Trophoblast cell (in vitro differentiated cells and primary cell): ENCODE data around the gene EPHA6.

Experiments used
- DNase-seq, 2 donors: peaks; one replicate each; pipeline ENCODE4 v3.0.0-alpha.2; 2016
- H2AFZ ChIP-seq: 2 replicates; pipeline ENCODE4 v1.6.1; 2013; ENCODE audit warnings: low read length, moderate library complexity, mild to moderate bottlenecking; ENCODE audit not compliant: insufficient read depth, poor library complexity
- H2AK5ac ChIP-seq: 2 replicates; pipeline ENCODE4 v1.6.1; 2013; ENCODE audit warnings: mild to moderate bottlenecking, low read length
- H2BK120ac ChIP-seq: 2 replicates; pipeline ENCODE4 v1.6.1; 2013; ENCODE audit warnings: low read length, mild to moderate bottlenecking, moderate library complexity; ENCODE audit not compliant: insufficient read depth, poor library complexity
- H2BK12ac ChIP-seq: 2 replicates; pipeline ENCODE4 v1.6.1; 2013; ENCODE audit warnings: mild to moderate bottlenecking, low read length, moderate library complexity
- H2BK5ac ChIP-seq: 2 replicates; pipeline ENCODE4 v1.6.1; 2013; ENCODE audit warnings: low read length, low read depth, moderate library complexity, mild to moderate bottlenecking; ENCODE audit not compliant: poor library complexity
- H3K14ac ChIP-seq: 2 replicates; pipeline ENCODE4 v1.6.1; 2013; ENCODE audit warnings: mild to moderate bottlenecking, low read length
- H3K18ac ChIP-seq: 2 replicates; pipeline ENCODE4 v1.6.1; 2013; ENCODE audit warnings: mild to moderate bottlenecking, low read length
- H3K23ac ChIP-seq: 2 replicates; pipeline ENCODE4 v1.6.1; 2013; ENCODE audit warnings: low read length
- H3K27ac ChIP-seq: 2 replicates; pipeline ENCODE4 v1.5.1; 2013; ENCODE audit warnings: low read depth, mild to moderate bottlenecking, inconsistent platforms, low read length, moderate library complexity
- H3K27me3 ChIP-seq: 2 replicates; pipeline ENCODE4 v1.6.1; 2013; ENCODE audit warnings: inconsistent platforms, mild to moderate bottlenecking, low read length, moderate library complexity; ENCODE audit not compliant: insufficient read depth
- H3K36me3 ChIP-seq, 2 experiments: 1 replicate in 1 of 2; 2 replicates in 1 of 2; pipeline ENCODE4 v1.6.1; 2013; ENCODE audit warnings: low read length in 2 of 2, mild to moderate bottlenecking in 2 of 2, moderate library complexity in 1 of 2; ENCODE audit not compliant: insufficient read depth in 2 of 2, control insufficient read depth in 1 of 2
- H3K4ac ChIP-seq: 2 replicates; pipeline ENCODE4 v1.6.1; 2013; ENCODE audit warnings: low read depth, mild to moderate bottlenecking, low read length, moderate library complexity
- H3K4me1 ChIP-seq, 2 experiments: 1 replicate in 1 of 2; 2 replicates in 1 of 2; pipeline ENCODE4 v1.6.1; 2013; ENCODE audit warnings: low read length in 2 of 2, mild to moderate bottlenecking in 2 of 2, moderate library complexity in 1 of 2; ENCODE audit not compliant: insufficient read depth in 2 of 2, control insufficient read depth in 1 of 2
- H3K4me2 ChIP-seq: 2 replicates; pipeline ENCODE4 v1.6.1; 2013; ENCODE audit warnings: inconsistent platforms, mild to moderate bottlenecking, low read length, moderate library complexity
- H3K4me3 ChIP-seq: 2 replicates; pipeline ENCODE4 v1.5.1; 2013; ENCODE audit warnings: mild to moderate bottlenecking, low read depth, low read length, inconsistent platforms
- H3K79me1 ChIP-seq: one replicate; pipeline ENCODE4 v1.6.1; 2013; ENCODE audit warnings: low read length
- H3K79me2 ChIP-seq: 2 replicates; pipeline ENCODE4 v1.6.1; 2013; ENCODE audit warnings: low read length, mild to moderate bottlenecking; ENCODE audit not compliant: control insufficient read depth, insufficient read depth, poor library complexity
- H3K9ac ChIP-seq: 2 replicates; pipeline ENCODE4 v1.6.1; 2013; ENCODE audit warnings: mild to moderate bottlenecking, low read length
- H3K9me3 ChIP-seq: 2 replicates; pipeline ENCODE4 v1.6.1; 2013; ENCODE audit warnings: low read depth, mild to moderate bottlenecking, control low read depth, inconsistent platforms, low read length; ENCODE audit not compliant: insufficient read depth
- H4K12ac ChIP-seq: 2 replicates; pipeline ENCODE4 v1.6.1; 2013; ENCODE audit warnings: low read depth, mild to moderate bottlenecking, low read length, moderate library complexity
- H4K8ac ChIP-seq: 2 replicates; pipeline ENCODE4 v1.6.1; 2013; ENCODE audit warnings: low read depth, mild to moderate bottlenecking, low read length, moderate library complexity
- H4K91ac ChIP-seq: one replicate; pipeline ENCODE4 v1.6.1; 2013; ENCODE audit warnings: low read depth, mild to moderate bottlenecking, low read length, moderate library complexity
- WGBS: extraction: QIAGEN DNeasy Blood & Tissue Kit; methylation state at CpG from one replicate; pipeline ENCODE4 v1.1.7; 2013; ENCODE audit warnings: missing lambda C conversion rate; ENCODE audit not compliant: insufficient read length, insufficient coverage; ENCODE audit errors: extremely low coverage; 5-methylcytosine and 5-hydroxymethylcytosine counted together

EPHA6 gene

GRCh38 chr3:96803870-96804269 is 10.5 kb upstream of the EPHA6 start:
- no peak overlapping the region for H2BK5ac ChIP-seq
- H3K27me3 ChIP-seq: no peaks in the 10 kb centered on the region
- H2BK120ac ChIP-seq: no peak overlapping the region
- no peak overlapping the region for H2BK12ac ChIP-seq
- no peaks in the 10 kb centered on the region for H3K9me3 ChIP-seq
- no peak overlapping the region for H3K9ac ChIP-seq
- no peaks in the 10 kb centered on the region for H3K36me3 ChIP-seq
- no peak overlapping the region for H4K91ac ChIP-seq
- no peak overlapping the region for H4K12ac ChIP-seq
- no peak overlapping the region for H4K8ac ChIP-seq
- H3K4me1 ChIP-seq: no peaks in the 10 kb centered on the region
- H3K18ac ChIP-seq: no peak overlapping the region
- no peak overlapping the region for H2AFZ ChIP-seq
- no peak overlapping the region for H2AK5ac ChIP-seq
- H3K14ac ChIP-seq: no peak overlapping the region
- no peak overlapping the region for H3K4me2 ChIP-seq
- peak in 1 of 2 donors; percentile 26 for DNase-seq
- H3K4ac ChIP-seq: no peak overlapping the region
- no peak overlapping the region for H3K23ac ChIP-seq
- H3K27ac ChIP-seq: no peak overlapping the region
- no CpG with 5 or more reads among the region's 1 CpG for WGBS
- no peaks in the 10 kb centered on the region for H3K79me1 ChIP-seq
- H3K79me2 ChIP-seq: no peaks in the 10 kb centered on the region
- H3K4me3 ChIP-seq: no peak overlapping the region

DNA sequence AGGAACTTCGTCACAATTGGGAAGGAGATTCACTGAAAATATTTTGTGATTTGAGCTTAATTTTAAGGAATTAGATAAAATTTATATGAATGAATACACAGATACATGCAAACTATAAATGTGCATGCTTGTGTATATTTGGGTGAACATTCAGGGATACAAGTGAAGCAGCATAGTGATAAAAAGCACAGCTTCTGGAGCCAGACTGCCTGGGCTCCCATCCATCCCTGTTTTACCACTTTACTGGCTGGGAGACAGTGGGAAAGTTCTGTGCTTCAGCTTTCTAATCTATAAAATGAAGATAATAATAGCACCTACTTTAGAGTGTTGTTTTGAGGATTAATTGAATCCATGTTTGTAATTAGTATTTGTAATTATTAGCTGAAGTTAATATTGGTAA is 8.1 kb upstream of the EPHA6 start:
- no peak overlapping the region for H3K4me3 ChIP-seq
- no peak overlapping the region for H2BK12ac ChIP-seq
- no peak overlapping the region for H4K12ac ChIP-seq
- no peak for DNase-seq
- H3K27ac ChIP-seq: no peak overlapping the region
- H3K9me3 ChIP-seq: no peaks in the 10 kb centered on the region
- H2BK120ac ChIP-seq: no peak overlapping the region
- H3K79me2 ChIP-seq: no peaks in the 10 kb centered on the region
- no peaks in the 10 kb centered on the region for H3K79me1 ChIP-seq
- no peak overlapping the region for H2BK5ac ChIP-seq
- H4K91ac ChIP-seq: no peak overlapping the region
- no peak overlapping the region for H3K4me2 ChIP-seq
- no CpG with 5 or more reads among the region's 1 CpG for WGBS
- no peaks in the 10 kb centered on the region for H3K4me1 ChIP-seq
- H4K8ac ChIP-seq: no peak overlapping the region
- no peak overlapping the region for H2AK5ac ChIP-seq
- no peak overlapping the region for H3K23ac ChIP-seq
- no peak overlapping the region for H2AFZ ChIP-seq
- H3K14ac ChIP-seq: no peak overlapping the region
- no peak overlapping the region for H3K18ac ChIP-seq
- no peaks in the 10 kb centered on the region for H3K27me3 ChIP-seq
- H3K4ac ChIP-seq: no peak overlapping the region
- no peak overlapping the region for H3K9ac ChIP-seq
- no peaks in the 10 kb centered on the region for H3K36me3 ChIP-seq

GRCh38 chr3:96813134-96813819 is 1.1 kb upstream of the EPHA6 start:
- no CpG with 5 or more reads among the region's 79 CpGs for WGBS
- Histone ChIP-seq H4K8ac (peak overlapping the region; percentile 11), H2BK5ac (no peak overlapping the region)

DNA sequence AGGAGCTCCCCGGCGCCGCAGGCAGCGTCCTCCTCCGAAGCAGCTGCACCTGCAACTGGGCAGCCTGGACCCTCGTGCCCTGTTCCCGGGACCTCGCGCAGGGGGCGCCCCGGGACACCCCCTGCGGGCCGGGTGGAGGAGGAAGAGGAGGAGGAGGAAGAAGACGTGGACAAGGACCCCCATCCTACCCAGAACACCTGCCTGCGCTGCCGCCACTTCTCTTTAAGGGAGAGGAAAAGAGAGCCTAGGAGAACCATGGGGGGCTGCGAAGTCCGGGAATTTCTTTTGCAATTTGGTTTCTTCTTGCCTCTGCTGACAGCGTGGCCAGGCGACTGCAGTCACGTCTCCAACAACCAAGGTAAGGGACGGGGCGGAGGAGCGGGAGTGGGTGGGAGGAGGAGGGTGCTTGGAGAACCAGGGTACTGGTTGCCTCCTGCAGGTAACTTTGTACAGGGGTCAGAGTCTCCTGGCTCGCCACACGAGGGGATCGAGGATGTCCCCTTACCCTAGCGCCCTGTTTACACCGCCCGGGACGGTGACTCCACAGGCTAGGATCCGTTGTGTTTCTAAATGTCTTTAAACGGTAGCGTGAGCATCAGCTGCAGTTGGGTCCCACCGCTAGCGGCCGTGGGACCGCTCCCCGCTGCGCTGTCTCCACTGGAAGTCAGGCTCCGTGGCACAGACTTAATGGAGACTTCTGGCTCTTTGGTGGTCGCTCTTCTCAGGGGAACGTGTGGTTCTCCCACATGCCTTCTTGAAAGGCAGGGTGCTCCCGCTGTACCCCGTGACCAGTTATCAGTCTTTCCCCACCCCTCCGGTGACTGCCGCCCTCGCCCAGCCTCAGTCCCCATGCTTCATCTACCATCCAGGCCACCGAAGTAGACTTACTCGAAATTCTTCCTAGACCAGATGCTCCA is 515 bp downstream of the EPHA6 start:
- no CpG with 5 or more reads among the region's 50 CpGs for WGBS
- Histone ChIP-seq H3K4me2 (peak overlapping the region; percentile 96), H3K79me1 (no peaks in the 10 kb centered on the region), H2AK5ac (no peak overlapping the region), H4K91ac (no peak overlapping the region), H3K4me1 (peaks cover 4 to 7% of the 10 kb centered on the region in 2 experiments), H3K79me2 (no peaks in the 10 kb centered on the region), H3K9ac (no peak overlapping the region), H3K23ac (no peak overlapping the region), H2AFZ (peak overlapping the region; percentile 69), H4K12ac (peak overlapping the region; percentile 46), H2BK120ac (no peak overlapping the region), H3K27me3 (peaks cover 20% of the 10 kb centered on the region), H3K14ac (no peak overlapping the region), H3K27ac (no peak overlapping the region), H3K4ac (no peak overlapping the region), H3K18ac (no peak overlapping the region), H3K9me3 (peaks cover 2% of the 10 kb centered on the region), H4K8ac (no peak overlapping the region), H2BK12ac (no peak overlapping the region), H3K36me3 (no peaks in the 10 kb centered on the region), H3K4me3 (peak overlapping the region; percentile 65), H2BK5ac (no peak overlapping the region)
- DNase-seq: no peak

More at GRCh38 chr3:96813134-96813819, 1.1 kb upstream of the EPHA6 start:
- peak overlapping the region; percentile 96 for H3K4me2 ChIP-seq
- H2AFZ ChIP-seq: peak overlapping the region; percentile 69
- no peaks in the 10 kb centered on the region for H3K79me1 ChIP-seq
- no peak overlapping the region for H2BK12ac ChIP-seq
- no peak overlapping the region for H3K18ac ChIP-seq
- H3K27ac ChIP-seq: no peak overlapping the region
- H3K4ac ChIP-seq: no peak overlapping the region
- no peak overlapping the region for H3K14ac ChIP-seq
- no peak overlapping the region for H2AK5ac ChIP-seq
- H4K91ac ChIP-seq: no peak overlapping the region
- H3K27me3 ChIP-seq: peaks cover 20% of the 10 kb centered on the region
- H3K4me3 ChIP-seq: peak overlapping the region; percentile 80
- peak overlapping the region; percentile 41 for H3K9ac ChIP-seq
- DNase-seq: peak; percentile 64 to 79
- H3K36me3 ChIP-seq: no peaks in the 10 kb centered on the region
- peaks cover 2% of the 10 kb centered on the region for H3K9me3 ChIP-seq
- H3K79me2 ChIP-seq: no peaks in the 10 kb centered on the region
- peaks cover 4 to 7% of the 10 kb centered on the region in 2 experiments for H3K4me1 ChIP-seq
- no peak overlapping the region for H3K23ac ChIP-seq
- H4K12ac ChIP-seq: no peak overlapping the region
- no peak overlapping the region for H2BK120ac ChIP-seq
